ENCODE data around the gene C1orf159. TPM values are rescaled to one million over a fixed set of nuclear protein-coding genes. Genes with fewer than 3 reads are reported as not detected.

The C1orf159 gene
- total and polyA plus RNA-seq, 9 of the 15 experiments (the other 6 are each of a cell fraction or from before 2014, with no cell fraction given) = 0.28 to 54.9 (median 10.6) TPM

GRCh38 chr1:1155258-1155657 lies 39.4 kb upstream of the C1orf159 start:
- POLR2A ChIA-PET = interaction anchor here (0.6 to 1.0 kb wide), 2 partner anchors 28 to 241 kb away, joined by 3 to 4 read pairs; no protein-coding TSS in a partner anchor
- H3K9me1 ChIP-seq (ENCODE audit: control insufficient read depth, insufficient read depth, low read length) = no peaks in the 10 kb centered on the region
- CTCF ChIA-PET (ENCODE audit: low intra/inter-chr PET ratio) = no interaction called here
- H4K20me1 ChIP-seq (replicated peaks; ENCODE audit: control insufficient read depth, insufficient read depth, low read length) = no peaks in the 10 kb centered on the region
- BruUV-seq (replicated peaks) = no TSS peak
- H3K27ac ChIP-seq (ENCODE audit: extremely low read depth, low read depth, low read length) = no peak overlapping the region
- peak; percentile 56 for FAIRE-seq
- no peaks in the 10 kb centered on the region for H3K36me3 ChIP-seq (ENCODE audit: control insufficient read depth, insufficient read depth, low read length)
- ATAC-seq = no peak
- no peaks in the 10 kb centered on the region for H3K79me2 ChIP-seq (ENCODE audit: control insufficient read depth, insufficient read depth, low read length)
- 5% methylated on average over 10 of the region's 10 CpGs for WGBS (ENCODE audit: insufficient coverage, low coverage, missing lambda C conversion rate)
- no peaks in the 10 kb centered on the region for H3K9me3 ChIP-seq (replicated peaks; ENCODE audit: control insufficient read depth, insufficient read depth, low read depth, low read length)
- peaks cover 25 to 51% of the 10 kb centered on the region in 2 experiments for H3K4me1 ChIP-seq (replicated peaks in 1 of 2; ENCODE audit: control insufficient read depth in 2 of 2, insufficient read depth in 2 of 2, low read length in 2 of 2)
- peak in 1 of 4 experiments; percentile 34 for DNase-seq (ENCODE audit: extremely low read depth in 1 of 4, low spot score in 3 of 4)
- peaks cover 0 to 4% of the 10 kb centered on the region in 2 experiments; a peak in 2 of 5 replicates for H3K27me3 ChIP-seq (ENCODE audit: control insufficient read depth in 2 of 2, insufficient read depth in 2 of 2, low read length in 2 of 2)
- H2AFZ ChIP-seq (ENCODE audit: low read depth, low read length) = no peak overlapping the region
- peak overlapping the region in 1 of 2 experiments; percentile 27; a peak in 1 of 4 replicates for H3K9ac ChIP-seq (ENCODE audit: insufficient read depth in 1 of 2, low read depth in 2 of 2, low read length in 2 of 2)
- intact Hi-C loops (cut with micrococcal nuclease) (no loop called here), in situ Hi-C loops (cut with MboI) (no loop called here)
- no peak overlapping the region for H3K4me2 ChIP-seq (ENCODE audit: insufficient read depth, low read length)
- no peak overlapping the region for H3K4me3 ChIP-seq
- no peak for TF ChIP-seq SMARCC2 (IDR thresholded peaks at IDR 0.05; ENCODE audit: low read depth)
- TF ChIP-seq RBM14 (IDR thresholded peaks at IDR 0.05; ENCODE audit: borderline replicate concordance, insufficient read depth, low read depth, low read length) = no peak
- TF ChIP-seq ZNF79 (CRISPR knock-in tag; IDR thresholded peaks at IDR 0.05; ENCODE audit: low read depth) = no peak
- TF ChIP-seq SMARCB1 (IDR thresholded peaks at IDR 0.05; ENCODE audit: insufficient read length, low read depth) = no peak
- no peak for TF ChIP-seq ELK1 (CRISPR knock-in tag; IDR thresholded peaks at IDR 0.05)
- TF ChIP-seq POLR2B (IDR thresholded peaks at IDR 0.05; ENCODE audit: low read depth, partially characterized antibody) = no peak
- no peak for TF ChIP-seq ZNF354B (CRISPR knock-in tag; IDR thresholded peaks at IDR 0.05)
- TF ChIP-seq NR0B1 (IDR thresholded peaks at IDR 0.05; ENCODE audit: partially characterized antibody) = no peak
- no peak for TF ChIP-seq CC2D1A (IDR thresholded peaks at IDR 0.05)
- no peak for TF ChIP-seq FOXM1 (IDR thresholded peaks at IDR 0.05; ENCODE audit: low read depth)
- no peak for TF ChIP-seq FOXM1 (CRISPR knock-in tag; IDR thresholded peaks at IDR 0.05; ENCODE audit: low read depth)
- no peak for TF ChIP-seq RFX5 (IDR thresholded peaks at IDR 0.05; ENCODE audit: low read depth, low read length)
- peak; percentile 53; the same call in 1 of the 2 replicates for TF ChIP-seq TAL1 (IDR thresholded peaks at IDR 0.05)
- no peak for TF ChIP-seq ZNF766 (CRISPR knock-in tag; conservative IDR thresholded peaks at IDR 0.05)
- no peak for TF ChIP-seq PCBP1 (IDR thresholded peaks at IDR 0.05; ENCODE audit: low read depth, low read length, poor library complexity, severe bottlenecking)
- TF ChIP-seq CBFA2T3 (IDR thresholded peaks at IDR 0.05) = peak; percentile 73
- TF ChIP-seq TEAD2 (tag; IDR thresholded peaks at IDR 0.05) = no peak
- no peak for TF ChIP-seq SREBF1 (IDR thresholded peaks at IDR 0.05; ENCODE audit: borderline replicate concordance, low read depth, low read length)
- TF ChIP-seq E2F4 (CRISPR knock-in tag; IDR thresholded peaks at IDR 0.05; ENCODE audit: low read depth) = no peak
- TF ChIP-seq PHF20 (IDR thresholded peaks at IDR 0.05; ENCODE audit: partially characterized antibody) = no peak
- TF ChIP-seq POLR3G (IDR thresholded peaks at IDR 0.05; ENCODE audit: extremely low read depth, insufficient read length, insufficient replicate concordance) = no peak
- no peak for TF ChIP-seq BACH1 (tag; IDR thresholded peaks at IDR 0.05)
